IgD-negative memory B cell (primary cell): Measurements from ENCODE around the gene ASXL2. TPM values are rescaled to one million over a fixed set of nuclear protein-coding genes. Genes with fewer than 3 reads are reported as not detected.

Experiments
- H3K27ac Mint-ChIP-seq, 3 donors: one replicate each; pipeline ENCODE4 v1.8.0; 2020 to 2022; ENCODE audit warnings: mild to moderate bottlenecking in 3 of 3, mixed read lengths in 3 of 3, moderate library complexity in 1 of 3
- H3K27me3 Mint-ChIP-seq: one replicate; pipeline ENCODE4 v1.8.0; 2021; ENCODE audit warnings: mixed read lengths
- H3K36me3 Mint-ChIP-seq: one replicate; pipeline ENCODE4 v1.8.0; 2020; ENCODE audit warnings: mild to moderate bottlenecking, mixed read lengths
- H3K4me1 Mint-ChIP-seq, 3 donors: one replicate each; pipeline ENCODE4 v1.8.0; 2020 to 2022; ENCODE audit warnings: mixed read lengths in 3 of 3, mild to moderate bottlenecking in 1 of 3
- H3K4me3 Mint-ChIP-seq, 4 donors: one replicate each; pipeline ENCODE4 v1.8.0; 2020 to 2022; ENCODE audit warnings: mild to moderate bottlenecking in 4 of 4, mixed read lengths in 4 of 4, moderate library complexity in 3 of 4
- H3K9me3 Mint-ChIP-seq, 3 donors: one replicate each; pipeline ENCODE4 v1.8.0; 2020 to 2021; ENCODE audit warnings: mixed read lengths in 3 of 3, mild to moderate bottlenecking in 1 of 3
- polyA plus RNA-seq: library from polyadenylated mRNA; unstranded; fragments of 300-500 nt; fragmentation: Illumina TruSeq; gene quantifications from one replicate; pipeline ENCODE4 v1.2.3, GENCODE V29; 2021

The ASXL2 gene
- polyA plus RNA-seq, 1 donor from 2014 or later: 8.4 TPM

GRCh38 chr2:25814681-25815080, 63.6 kb downstream of the ASXL2 start:
- Mint-ChIP-seq H3K9me3 (no peaks in the 10 kb centered on the region), H3K27me3 (no peaks in the 10 kb centered on the region), H3K4me1 (peaks cover 8 to 35% (median 24%) of the 10 kb centered on the region in 3 donors), H3K4me3 (no peak overlapping the region), H3K27ac (no peak overlapping the region), H3K36me3 (peaks cover 2% of the 10 kb centered on the region)

GRCh38 chr2:25810428-25810827, 67.9 kb downstream of the ASXL2 start:
- peaks cover 10% of the 10 kb centered on the region for H3K36me3 Mint-ChIP-seq
- H3K4me1 Mint-ChIP-seq: peaks cover 15 to 33% (median 30%) of the 10 kb centered on the region in 3 donors
- no peak overlapping the region for H3K27ac Mint-ChIP-seq
- H3K27me3 Mint-ChIP-seq: no peaks in the 10 kb centered on the region
- no peaks in the 10 kb centered on the region for H3K9me3 Mint-ChIP-seq
- no peak overlapping the region for H3K4me3 Mint-ChIP-seq

- Mint-ChIP-seq H3K4me3 (no peak overlapping the region), H3K4me1 (peaks cover 15 to 30% (median 29%) of the 10 kb centered on the region in 3 donors), H3K36me3 (peaks cover 10% of the 10 kb centered on the region), H3K27ac (peak overlapping the region in 1 of 3 donors; percentile 14), H3K27me3 (no peaks in the 10 kb centered on the region), H3K9me3 (no peaks in the 10 kb centered on the region)
Observed at GRCh38 chr2:25809646-25810045, 68.6 kb downstream of the ASXL2 start.

GRCh38 chr2:25808006-25808383, 70.3 kb downstream of the ASXL2 start:
- H3K27me3 Mint-ChIP-seq: no peaks in the 10 kb centered on the region
- peaks cover 21% of the 10 kb centered on the region for H3K36me3 Mint-ChIP-seq
- H3K27ac Mint-ChIP-seq: no peak overlapping the region
- peaks cover 15 to 27% (median 26%) of the 10 kb centered on the region in 3 donors for H3K4me1 Mint-ChIP-seq
- H3K9me3 Mint-ChIP-seq: no peaks in the 10 kb centered on the region
- no peak overlapping the region for H3K4me3 Mint-ChIP-seq

GRCh38 chr2:25806941-25807340, 71.3 kb downstream of the ASXL2 start:
- Mint-ChIP-seq H3K27me3 (no peaks in the 10 kb centered on the region), H3K9me3 (no peaks in the 10 kb centered on the region), H3K36me3 (peaks cover 21% of the 10 kb centered on the region), H3K4me1 (peaks cover 15 to 23% (median 21%) of the 10 kb centered on the region in 3 donors), H3K27ac (peak overlapping the region in 1 of 3 donors; percentile 45), H3K4me3 (no peak overlapping the region)

GRCh38 chr2:25805987-25806386, 72.3 kb downstream of the ASXL2 start:
- Mint-ChIP-seq H3K27ac (no peak overlapping the region), H3K4me3 (no peak overlapping the region), H3K4me1 (peaks cover 15 to 23% (median 21%) of the 10 kb centered on the region in 3 donors), H3K27me3 (no peaks in the 10 kb centered on the region), H3K9me3 (no peaks in the 10 kb centered on the region), H3K36me3 (peaks cover 21% of the 10 kb centered on the region)

- Mint-ChIP-seq H3K4me3 (no peak overlapping the region), H3K4me1 (peaks cover 11 to 17% (median 12%) of the 10 kb centered on the region in 3 donors), H3K36me3 (peaks cover 21% of the 10 kb centered on the region), H3K27me3 (no peaks in the 10 kb centered on the region), H3K27ac (no peak overlapping the region), H3K9me3 (no peaks in the 10 kb centered on the region)
Observed at GRCh38 chr2:25804338-25804737, 73.9 kb downstream of the ASXL2 start.

GRCh38 chr2:25799301-25799700, 79.0 kb downstream of the ASXL2 start:
- H3K27ac Mint-ChIP-seq: no peak overlapping the region
- H3K4me3 Mint-ChIP-seq: no peak overlapping the region
- H3K9me3 Mint-ChIP-seq: no peaks in the 10 kb centered on the region
- no peaks in the 10 kb centered on the region for H3K27me3 Mint-ChIP-seq
- peaks cover 11 to 25% (median 16%) of the 10 kb centered on the region in 3 donors for H3K4me1 Mint-ChIP-seq
- H3K36me3 Mint-ChIP-seq: peaks cover 19% of the 10 kb centered on the region

GRCh38 chr2:25797620-25798488, 80.4 kb downstream of the ASXL2 start:
- no peak overlapping the region for H3K4me3 Mint-ChIP-seq
- peaks cover 11% of the 10 kb centered on the region for H3K36me3 Mint-ChIP-seq
- H3K27me3 Mint-ChIP-seq: no peaks in the 10 kb centered on the region
- no peaks in the 10 kb centered on the region for H3K9me3 Mint-ChIP-seq
- H3K27ac Mint-ChIP-seq: peak overlapping the region in 1 of 3 donors; percentile 20
- peaks cover 21 to 27% (median 24%) of the 10 kb centered on the region in 3 donors for H3K4me1 Mint-ChIP-seq

GRCh38 chr2:25794544-25795276, 83.6 kb downstream of the ASXL2 start:
- Mint-ChIP-seq H3K27me3 (no peaks in the 10 kb centered on the region), H3K9me3 (no peaks in the 10 kb centered on the region), H3K4me3 (peak overlapping the region in 2 of 4 donors; percentile 89 to 91), H3K36me3 (peaks cover 14% of the 10 kb centered on the region), H3K4me1 (peaks cover 22 to 30% (median 30%) of the 10 kb centered on the region in 3 donors), H3K27ac (peak overlapping the region; percentile 25 to 90 (median 80))

- Mint-ChIP-seq H3K27me3 (no peaks in the 10 kb centered on the region), H3K4me3 (no peak overlapping the region), H3K4me1 (peaks cover 16 to 24% (median 19%) of the 10 kb centered on the region in 3 donors), H3K27ac (no peak overlapping the region), H3K9me3 (no peaks in the 10 kb centered on the region), H3K36me3 (peaks cover 7% of the 10 kb centered on the region)
Observed at GRCh38 chr2:25790074-25790790, 88.1 kb downstream of the ASXL2 start.

- peaks cover 4 to 7% (median 7%) of the 10 kb centered on the region in 3 donors for H3K4me1 Mint-ChIP-seq
- no peak overlapping the region for H3K27ac Mint-ChIP-seq
- H3K9me3 Mint-ChIP-seq: no peaks in the 10 kb centered on the region
- H3K27me3 Mint-ChIP-seq: no peaks in the 10 kb centered on the region
- H3K4me3 Mint-ChIP-seq: no peak overlapping the region
- peaks cover 3% of the 10 kb centered on the region for H3K36me3 Mint-ChIP-seq
Observed at GRCh38 chr2:25788457-25788856, 89.8 kb downstream of the ASXL2 start.

- Mint-ChIP-seq H3K36me3 (peaks cover 4% of the 10 kb centered on the region), H3K9me3 (no peaks in the 10 kb centered on the region), H3K27me3 (no peaks in the 10 kb centered on the region), H3K4me1 (peaks cover 1 to 7% (median 7%) of the 10 kb centered on the region in 3 donors), H3K4me3 (no peak overlapping the region), H3K27ac (no peak overlapping the region)
Observed at GRCh38 chr2:25787020-25787419, 91.3 kb downstream of the ASXL2 start.

- no peak overlapping the region for H3K27ac Mint-ChIP-seq
Observed at GRCh38 chr2:25784404-25784803, 93.9 kb downstream of the ASXL2 start.

GRCh38 chr2:25777077-25777476, 101.2 kb downstream of the ASXL2 start:
- H3K4me3 Mint-ChIP-seq: no peak overlapping the region
- H3K27me3 Mint-ChIP-seq: no peaks in the 10 kb centered on the region
- no peaks in the 10 kb centered on the region for H3K9me3 Mint-ChIP-seq
- H3K4me1 Mint-ChIP-seq: peaks cover 0 to 3% (median 0%) of the 10 kb centered on the region in 3 donors
- no peak overlapping the region for H3K27ac Mint-ChIP-seq
- H3K36me3 Mint-ChIP-seq: peaks cover 8% of the 10 kb centered on the region

More at GRCh38 chr2:25784404-25784803, 93.9 kb downstream of the ASXL2 start:
- peaks cover 2% of the 10 kb centered on the region for H3K36me3 Mint-ChIP-seq
- H3K4me3 Mint-ChIP-seq: no peak overlapping the region
- H3K27me3 Mint-ChIP-seq: no peaks in the 10 kb centered on the region
- H3K9me3 Mint-ChIP-seq: no peaks in the 10 kb centered on the region
- H3K4me1 Mint-ChIP-seq: peaks cover 0 to 1% (median 0%) of the 10 kb centered on the region in 3 donors
